CD4-positive, alpha-beta T cell (primary cell): Measurements from ENCODE around the gene VSIG2. TPM values are rescaled to one million over a fixed set of nuclear protein-coding genes. Genes with fewer than 3 reads are reported as not detected.

ENCODE experiments used
- ATAC-seq: fragments of 200-7000 bp; cut with Tn5 transposase; one replicate; pipeline ENCODE4 v1.10.0; 2022; ENCODE audit warnings: mild to moderate bottlenecking; ENCODE audit not compliant: poor library complexity
- CTCF ChIA-PET: fragments of 350-600 bp; sonication (Branson Sonifier 250); formaldehyde crosslinking; loops from one replicate; lab custom pipeline; 2021; ENCODE audit warnings: antibody characterized with exemption, inconsistent platforms; lab: Charles Lee
- POLR2A ChIA-PET: fragments of 350-600 bp; sonication (Branson Sonifier 250); formaldehyde crosslinking; loops from one replicate; lab custom pipeline; 2021; ENCODE audit warnings: antibody characterized with exemption, inconsistent platforms; lab: Charles Lee
- DNase-seq, 14 experiments: peaks; one replicate each; pipeline ENCODE4 v3.0.0-alpha.2; 2013 to 2020; ENCODE audit warnings: mixed read lengths in 2 of 14
- H3K27ac ChIP-seq, 2 donors: one replicate each; pipeline versions ENCODE4 v1.5.1 to v1.7.0; 2013; ENCODE audit warnings: low read length in 2 of 2, low read depth in 1 of 2, mild to moderate bottlenecking in 1 of 2
- H3K27me3 ChIP-seq, 2 experiments: 1 replicate in 1 of 2; 2 replicates in 1 of 2; pipeline versions ENCODE4 v1.6.1 to v1.7.0; 2013; ENCODE audit warnings: low read length in 2 of 2, control low read depth in 1 of 2, mild to moderate bottlenecking in 1 of 2, moderate library complexity in 1 of 2; ENCODE audit not compliant: insufficient read depth in 2 of 2, control insufficient read depth in 1 of 2
- H3K36me3 ChIP-seq: one replicate; pipeline ENCODE4 v1.6.1; 2013; ENCODE audit warnings: low read length, control low read depth; ENCODE audit not compliant: insufficient read depth
- H3K4me1 ChIP-seq: one replicate; pipeline ENCODE4 v1.6.1; 2013; ENCODE audit warnings: low read length, control low read depth; ENCODE audit not compliant: insufficient read depth
- H3K4me3 ChIP-seq: one replicate; pipeline ENCODE4 v1.5.1; 2013; ENCODE audit warnings: mild to moderate bottlenecking, low read length, moderate library complexity
- H3K9me3 ChIP-seq, 2 experiments: 1 replicate in 1 of 2; 2 replicates in 1 of 2; pipeline versions ENCODE4 v1.6.1 to v1.7.0; 2013; ENCODE audit warnings: low read length in 2 of 2, mild to moderate bottlenecking in 2 of 2, control low read depth in 1 of 2, moderate library complexity in 1 of 2; ENCODE audit not compliant: control insufficient read depth in 1 of 2, insufficient read depth in 1 of 2
- H3K27ac Mint-ChIP-seq: one replicate; pipeline ENCODE4 v1.8.0; 2020; ENCODE audit warnings: mixed read lengths
- H3K27me3 Mint-ChIP-seq: one replicate; pipeline ENCODE4 v1.8.0; 2021; ENCODE audit warnings: mixed read lengths
- H3K36me3 Mint-ChIP-seq: one replicate; pipeline ENCODE4 v1.8.0; 2021; ENCODE audit warnings: low read depth, mixed read lengths
- H3K4me1 Mint-ChIP-seq: one replicate; pipeline ENCODE4 v1.8.0; 2021; ENCODE audit warnings: low read depth, mixed read lengths
- H3K4me3 Mint-ChIP-seq: one replicate; pipeline ENCODE4 v1.8.0; 2020; ENCODE audit warnings: mild to moderate bottlenecking, mixed read lengths
- H3K9me3 Mint-ChIP-seq: one replicate; pipeline ENCODE4 v1.8.0; 2020; ENCODE audit warnings: mixed read lengths
- CTCF ChIP-seq: fragments of 200-600 bp; IDR thresholded peaks from one replicate; pipeline ENCODE4 v1.8.0; 2022; ENCODE audit warnings: antibody characterized with exemption, mild to moderate bottlenecking
- intact Hi-C, 2 experiments: fragments of 100-400 bp; cut with DNase I in 1 of 2; cut with micrococcal nuclease in 1 of 2; formaldehyde crosslinking; loops; one replicate each; pipeline versions ENCODE4 v1.15.1 to v1.9.0; 2023 to 2025; cut with DNase I, micrococcal nuclease
- total RNA-seq, 174 experiments: library from RNA in 2 of 174; stranded (reverse) in 2 of 174; gene quantifications; one replicate each; pipeline ENCODE4 v1.2.3 and lab custom pipeline; 2021 to 2026

The VSIG2 gene
- total RNA-seq, 2 experiments from 2014 or later = 0.28 TPM; not detected in 1

- Histone ChIP-seq H3K36me3 (no peaks in the 10 kb centered on the region), H3K9me3 (no peaks in the 10 kb centered on the region), H3K4me3 (no peak overlapping the region), H3K4me1 (peaks cover 15% of the 10 kb centered on the region), H3K27me3 (peaks cover 21 to 42% of the 10 kb centered on the region in 2 experiments), H3K27ac (no peak overlapping the region)
- no peaks in the 10 kb centered on the region for H3K36me3 Mint-ChIP-seq
- TF ChIP-seq CTCF = no peak
- intact Hi-C loops = no loop called here
- ATAC-seq (no peak), DNase-seq (no peak)
- peaks cover 62% of the 10 kb centered on the region for H3K27me3 Mint-ChIP-seq
- ChIA-PET POLR2A (interaction anchor here (0.9 to 1.8 kb wide), 2 partner anchors 30 to 160 kb away, joined by 3 to 6 read pairs; no protein-coding TSS in a partner anchor), CTCF (no interaction called here)
- no peaks in the 10 kb centered on the region for H3K9me3 Mint-ChIP-seq
- peaks cover 18% of the 10 kb centered on the region for H3K4me1 Mint-ChIP-seq
- no peak overlapping the region for H3K27ac Mint-ChIP-seq
- no peak overlapping the region for H3K4me3 Mint-ChIP-seq
These were observed 35.5 kb downstream of the VSIG2 start for GRCh38 chr11:124716591-124716990.

- ATAC-seq = no peak
- H3K27ac ChIP-seq = no peak overlapping the region
- H3K27me3 Mint-ChIP-seq = peaks cover 37% of the 10 kb centered on the region
- H3K4me3 ChIP-seq = no peak overlapping the region
- H3K27ac Mint-ChIP-seq = no peak overlapping the region
- no peak for DNase-seq
- H3K36me3 Mint-ChIP-seq = peaks cover 3% of the 10 kb centered on the region
- peaks cover 2% of the 10 kb centered on the region for H3K4me1 Mint-ChIP-seq
- intact Hi-C loops = no loop called here
- H3K9me3 Mint-ChIP-seq = peaks cover 4% of the 10 kb centered on the region
- no peaks in the 10 kb centered on the region for H3K36me3 ChIP-seq
- CTCF ChIA-PET = no interaction called here
- POLR2A ChIA-PET = no interaction called here
- peaks cover under 1% of the 10 kb centered on the region for H3K4me1 ChIP-seq
- H3K27me3 ChIP-seq = peaks cover 13 to 29% of the 10 kb centered on the region in 2 experiments
- H3K4me3 Mint-ChIP-seq = no peak overlapping the region
- H3K9me3 ChIP-seq = peaks cover 8 to 10% of the 10 kb centered on the region in 2 experiments
- no peak for TF ChIP-seq CTCF
These were observed 39.7 kb downstream of the VSIG2 start for GRCh38 chr11:124712392-124712791.

DNA sequence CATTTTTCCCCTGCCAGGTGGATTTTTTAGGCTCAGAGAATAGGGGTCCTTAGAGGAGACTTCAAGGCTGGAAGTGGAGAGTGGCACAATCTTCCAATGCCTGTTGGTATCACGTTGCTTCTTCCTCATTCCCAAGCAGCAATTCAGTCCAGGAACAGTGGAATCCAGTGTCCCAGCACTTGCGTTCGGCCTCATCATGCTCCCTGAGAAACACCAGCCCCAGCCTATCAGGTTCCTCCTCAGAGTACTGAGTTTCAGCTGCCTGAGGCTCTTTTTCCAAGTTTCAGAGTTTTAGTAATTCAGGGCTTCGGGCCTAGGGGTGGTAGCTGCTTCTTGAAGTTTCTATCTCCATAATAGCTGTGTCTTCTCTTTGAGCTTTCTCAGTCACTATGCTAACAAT lies 44.2 kb downstream of the VSIG2 start:
- Mint-ChIP-seq H3K27me3 (peaks cover 14% of the 10 kb centered on the region), H3K4me3 (no peak overlapping the region), H3K4me1 (no peaks in the 10 kb centered on the region), H3K9me3 (peaks cover 6% of the 10 kb centered on the region), H3K36me3 (peaks cover 15% of the 10 kb centered on the region), H3K27ac (no peak overlapping the region)
- ATAC-seq (no peak), DNase-seq (no peak)
- H3K4me1 ChIP-seq = no peaks in the 10 kb centered on the region
- TF ChIP-seq CTCF = no peak
- CTCF ChIA-PET = no interaction called here
- peaks cover 0 to 4% of the 10 kb centered on the region in 2 experiments for H3K27me3 ChIP-seq
- POLR2A ChIA-PET = no interaction called here
- no peak overlapping the region for H3K4me3 ChIP-seq
- no peaks in the 10 kb centered on the region for H3K36me3 ChIP-seq
- intact Hi-C loops = no loop called here
- peaks cover 8 to 10% of the 10 kb centered on the region in 2 experiments for H3K9me3 ChIP-seq
- H3K27ac ChIP-seq = no peak overlapping the region
